Measurements from ENCODE around the gene PLP2.
"Not testable (repeated sequence)": the region's sequence is repeated elsewhere in the genome, so short reads cannot be mapped to it uniquely, and the experiment has no call there.

The PLP2 gene, protein sequence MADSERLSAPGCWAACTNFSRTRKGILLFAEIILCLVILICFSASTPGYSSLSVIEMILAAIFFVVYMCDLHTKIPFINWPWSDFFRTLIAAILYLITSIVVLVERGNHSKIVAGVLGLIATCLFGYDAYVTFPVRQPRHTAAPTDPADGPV

DNA sequence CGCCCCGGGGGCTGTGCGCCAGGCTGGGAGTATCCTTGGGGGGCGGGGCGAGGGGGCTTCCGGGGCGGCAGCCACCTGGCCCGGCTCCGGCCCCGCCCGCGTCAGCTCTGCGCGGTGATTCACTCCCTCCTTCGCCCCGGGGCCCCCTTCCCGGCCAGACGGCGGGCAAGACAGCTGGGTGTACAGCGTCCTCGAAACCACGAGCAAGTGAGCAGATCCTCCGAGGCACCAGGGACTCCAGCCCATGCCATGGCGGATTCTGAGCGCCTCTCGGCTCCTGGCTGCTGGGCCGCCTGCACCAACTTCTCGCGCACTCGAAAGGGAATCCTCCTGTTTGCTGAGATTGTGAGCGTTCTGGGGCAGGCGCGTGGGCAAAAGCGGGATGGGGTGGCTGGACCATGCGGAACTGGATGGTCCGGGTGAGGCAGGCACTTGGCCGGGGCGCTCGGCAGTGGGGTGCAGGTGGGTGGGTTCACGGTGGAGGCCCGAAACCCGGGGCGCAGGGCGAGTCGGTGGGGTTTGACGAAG, at the start of gene PLP2:
PLP2 (plus strand) TSS at position 147 of the 528 bp plus-strand sequence; CDS start at position 250, 103 bp downstream.
- no peak for DNase-seq

DNA sequence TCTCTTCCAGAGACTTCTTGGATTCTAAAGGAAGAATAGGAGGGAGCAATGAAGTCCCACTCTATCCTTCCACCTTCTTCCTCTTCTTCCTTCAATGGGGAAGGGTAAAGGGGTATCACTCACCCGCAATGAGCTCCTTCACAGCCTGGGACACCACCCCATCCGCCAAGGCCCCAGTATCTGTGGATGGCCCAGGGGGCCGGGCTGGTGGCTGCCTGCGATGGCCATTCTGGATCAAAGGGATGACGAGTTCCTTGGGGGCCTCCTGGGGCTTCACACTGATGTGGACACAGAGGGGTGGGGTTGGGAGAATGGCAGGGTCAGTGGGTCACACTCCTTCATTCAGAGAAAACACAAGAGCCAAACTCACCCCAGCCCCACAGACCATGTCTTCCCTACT, 49.2 kb upstream of the PLP2 start:
- no peak for DNase-seq

DNA sequence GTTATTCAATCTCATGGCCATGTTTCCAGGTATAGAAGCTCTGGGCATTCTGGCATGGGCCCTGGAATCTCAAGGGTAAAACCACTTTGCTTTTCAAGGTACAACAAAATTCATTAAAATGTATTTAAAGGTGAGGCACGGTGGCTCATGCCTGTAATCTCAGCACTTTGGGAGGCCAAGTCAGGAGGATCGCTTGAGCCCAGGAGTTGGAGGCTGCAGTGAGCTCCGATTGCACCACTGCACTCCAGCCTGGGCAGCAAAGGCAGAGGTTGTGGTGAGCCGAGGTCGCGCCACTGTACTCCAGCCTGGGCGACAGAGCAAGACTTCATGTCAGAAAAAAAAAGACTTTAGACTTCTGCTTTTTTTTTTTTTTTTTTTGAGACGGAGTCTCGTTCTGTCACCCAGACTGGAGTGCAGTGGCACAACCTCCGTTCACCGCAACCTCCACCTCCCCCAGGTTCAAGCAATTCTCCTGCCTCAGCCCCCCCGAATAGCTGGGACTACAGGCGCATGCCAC, 43.9 kb upstream of the PLP2 start:
- DNase-seq, result not testable (repeated sequence)

DNA sequence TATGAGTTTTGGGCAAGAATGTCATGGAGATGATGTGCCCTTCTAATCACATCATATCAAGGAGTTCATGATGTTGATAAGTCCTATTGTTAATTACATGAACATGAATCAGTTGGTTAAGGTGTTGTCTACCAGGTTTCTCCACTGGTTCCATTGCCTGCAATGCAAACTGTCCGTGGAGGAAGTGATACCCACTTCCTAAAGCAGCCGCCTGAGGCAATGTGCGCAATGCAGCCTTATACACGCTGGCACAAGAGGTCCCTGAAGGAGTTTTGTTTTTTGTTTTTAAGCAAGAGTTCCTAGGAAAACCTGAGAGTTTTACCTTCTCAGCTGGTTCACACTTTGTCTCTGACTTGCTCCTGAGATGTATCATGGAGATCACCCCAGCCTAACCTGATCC, 42.3 kb upstream of the PLP2 start:
- DNase-seq, result no peak

DNA sequence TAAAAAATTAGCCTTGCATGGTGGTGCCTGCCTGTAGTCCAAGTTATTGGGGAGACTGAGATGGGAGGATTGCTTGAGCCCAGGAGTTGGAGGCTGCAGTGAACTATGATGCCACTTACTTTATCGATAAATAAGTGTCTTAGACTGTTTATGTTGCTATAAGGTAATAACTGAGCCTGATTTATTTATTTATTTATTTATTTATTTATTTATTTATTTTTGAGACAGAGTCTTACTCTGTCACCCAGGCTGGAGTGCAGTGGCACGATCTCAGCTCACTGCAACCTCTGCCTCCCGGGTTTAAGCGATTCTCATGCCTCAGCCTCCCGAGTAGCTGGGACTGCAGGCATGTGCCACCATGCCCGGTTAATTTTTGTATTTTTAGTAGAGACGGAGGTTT, 39.4 kb upstream of the PLP2 start:
- not testable (repeated sequence) for DNase-seq

DNA sequence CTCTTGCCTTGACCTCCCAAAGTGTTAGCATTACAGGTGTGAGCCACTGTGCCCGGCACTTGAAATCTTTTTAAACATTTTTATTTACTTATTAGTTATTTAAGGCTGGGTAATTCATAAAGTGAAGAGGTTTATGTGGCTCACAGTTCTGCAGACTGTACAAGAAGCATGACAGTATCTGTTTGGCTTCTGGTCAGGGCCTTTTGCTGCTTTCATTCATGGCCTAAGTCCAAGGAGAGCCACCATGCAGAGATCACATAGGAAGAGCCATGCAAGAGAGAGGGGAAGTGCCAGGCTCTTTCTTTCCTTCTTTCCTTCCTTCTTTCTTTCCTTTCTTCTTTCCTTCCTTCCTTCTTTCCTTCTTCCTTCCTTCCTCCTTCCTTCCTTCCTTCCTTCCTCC, 37.9 kb upstream of the PLP2 start:
- DNase-seq, result no peak

DNA sequence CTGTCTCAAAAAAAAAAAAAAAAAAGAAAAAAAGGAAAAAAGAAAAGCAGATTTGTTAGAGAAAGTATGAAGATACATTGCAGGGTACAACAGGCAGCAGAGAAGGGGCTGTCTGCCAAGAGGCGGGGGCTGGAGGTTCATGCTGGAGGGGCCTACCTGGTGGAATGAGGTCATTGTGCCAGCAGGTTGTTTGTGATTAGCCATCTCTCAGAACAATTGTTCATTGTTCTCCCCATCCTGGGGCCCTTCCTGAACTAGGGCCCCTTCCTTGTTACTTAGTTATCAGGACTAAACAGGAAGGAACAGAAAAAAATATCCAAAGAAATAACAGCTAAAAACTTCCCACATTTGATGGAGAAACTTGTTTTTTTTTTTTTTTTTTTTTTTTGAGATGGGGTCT, 34.2 kb upstream of the PLP2 start:
- no peak for DNase-seq

DNA sequence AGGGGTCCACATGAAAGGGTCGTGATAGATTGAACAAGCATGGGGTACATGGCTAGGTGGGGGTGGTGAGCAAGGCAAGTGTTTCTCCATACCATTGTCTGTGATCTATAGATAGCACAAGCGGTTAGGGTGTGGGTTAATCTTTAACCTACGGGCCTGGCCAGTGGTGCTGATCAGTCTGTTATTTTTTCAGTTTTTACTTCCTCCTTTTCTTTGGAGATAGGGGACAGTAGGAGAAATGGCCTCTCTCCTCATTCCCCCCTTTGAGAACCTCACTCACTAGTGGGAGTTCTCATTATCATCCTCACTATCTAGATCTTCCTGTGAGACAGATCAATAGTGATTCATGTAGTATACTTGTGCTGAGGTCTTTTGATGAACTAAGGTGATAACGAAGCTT, 32.0 kb upstream of the PLP2 start:
- DNase-seq, result no peak

DNA sequence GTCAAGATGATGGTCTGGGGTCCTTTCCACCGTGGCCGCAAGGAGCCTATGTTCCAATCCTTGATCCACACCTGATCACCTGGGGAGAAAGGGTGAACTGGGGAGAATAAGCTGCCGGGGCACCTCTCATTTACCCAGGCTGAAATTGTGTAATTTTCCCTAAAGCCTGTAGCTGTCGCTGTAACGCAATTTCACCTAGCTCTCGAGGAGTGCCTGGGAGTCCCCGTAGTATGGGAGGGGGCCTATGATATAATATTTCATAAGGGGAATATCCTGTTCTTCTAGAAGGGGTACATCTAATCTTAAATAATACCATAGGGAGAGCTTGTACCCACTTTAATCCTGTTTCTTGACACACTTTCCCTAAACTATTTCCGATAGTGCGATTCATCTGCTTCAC, 29.4 kb upstream of the PLP2 start:
- not testable (repeated sequence) for DNase-seq

DNA sequence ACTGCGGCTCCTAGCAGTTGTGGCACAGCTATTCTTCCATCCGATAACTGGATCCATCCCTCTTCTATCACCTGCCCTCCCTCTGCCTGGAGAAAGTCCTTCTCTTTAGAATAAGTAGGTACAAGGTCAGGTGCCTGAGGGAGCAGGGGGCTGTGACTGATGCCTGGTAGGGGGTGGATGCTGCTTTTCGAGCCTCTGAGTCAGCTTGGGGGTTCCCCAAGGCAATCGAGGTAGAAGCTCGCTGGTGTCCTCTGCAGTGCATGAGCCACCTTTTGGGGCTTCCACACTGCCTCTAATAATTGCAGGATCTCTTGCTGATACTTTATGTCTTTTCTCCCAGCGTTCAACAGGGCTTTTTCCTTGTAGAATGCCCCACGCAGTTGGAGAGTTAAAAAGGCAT, 28.5 kb upstream of the PLP2 start:
- not testable (repeated sequence) for DNase-seq

DNA sequence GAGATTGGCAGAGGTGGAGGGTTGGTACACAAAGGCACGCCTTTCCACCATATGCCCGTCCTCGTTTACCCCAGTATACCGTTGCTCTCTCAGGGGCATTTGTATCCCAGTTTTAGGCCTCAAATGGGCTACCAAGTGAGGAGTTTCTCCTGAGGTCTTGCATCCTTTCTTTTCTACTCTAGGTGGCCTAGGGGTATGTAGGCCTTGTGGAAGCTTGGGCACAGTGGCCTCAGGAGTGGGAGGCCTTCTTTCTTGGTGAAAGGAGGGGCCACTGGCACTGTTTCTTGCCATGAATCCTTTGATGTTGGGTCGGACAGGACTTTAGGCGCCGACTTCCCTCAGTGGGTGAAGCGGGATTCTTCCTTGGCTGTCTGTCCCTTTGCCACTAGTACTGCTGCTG, 24.4 kb upstream of the PLP2 start:
- DNase-seq, result no peak

DNA sequence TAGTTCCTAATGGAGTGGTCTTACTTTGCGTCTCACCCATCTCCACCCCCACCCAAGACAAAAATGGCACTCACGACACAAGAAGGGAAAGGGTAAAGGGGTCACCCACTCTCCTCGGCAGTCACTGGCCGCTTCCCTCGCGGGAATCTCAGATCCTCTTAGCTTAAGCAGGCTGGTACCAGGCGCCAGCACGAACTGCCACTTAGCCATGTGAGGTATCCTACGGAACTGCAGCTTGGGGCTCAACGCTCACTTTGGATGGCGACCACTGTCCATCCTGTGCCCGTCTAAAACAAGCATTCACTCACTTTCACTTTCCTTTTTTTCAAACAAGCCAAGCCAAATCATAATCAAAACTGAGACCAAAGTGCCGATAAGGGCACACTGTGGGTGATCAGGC, 23.8 kb upstream of the PLP2 start:
- DNase-seq, result no peak

DNA sequence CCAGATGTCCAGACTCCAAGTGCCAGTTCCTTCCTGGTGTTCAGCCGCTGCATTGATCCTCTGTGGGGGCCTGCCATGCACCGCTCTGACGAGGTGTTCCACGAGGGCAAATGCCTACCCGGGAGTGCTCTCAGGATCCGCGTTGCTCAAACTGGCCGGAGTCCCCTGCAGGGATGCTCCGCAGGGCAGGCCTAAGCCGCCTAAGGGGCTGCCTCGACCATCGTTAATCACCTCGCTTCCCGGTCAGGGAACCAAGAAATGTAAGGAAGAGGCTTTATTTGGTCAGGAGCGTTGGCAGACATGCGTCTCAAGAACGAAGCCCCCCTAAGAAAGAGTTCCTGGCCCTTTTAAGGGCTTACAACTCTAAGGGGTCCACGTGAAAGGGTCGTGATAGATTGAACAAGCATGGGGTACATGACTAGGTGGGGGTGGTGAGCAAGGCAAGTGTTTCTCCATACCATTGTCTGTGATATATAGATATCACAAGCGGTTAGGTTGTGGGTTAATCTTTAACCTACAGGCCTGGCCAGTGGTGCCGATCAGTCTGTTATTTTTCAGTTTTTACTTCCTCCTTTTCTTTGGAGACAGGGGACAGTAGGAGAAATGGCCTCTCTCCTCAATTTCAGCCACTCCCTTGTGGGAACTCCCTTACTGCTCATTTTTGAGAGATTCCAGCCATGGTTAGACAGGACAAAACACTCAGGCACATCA, 23.2 kb upstream of the PLP2 start:
- DNase-seq, result not testable (repeated sequence)

DNA sequence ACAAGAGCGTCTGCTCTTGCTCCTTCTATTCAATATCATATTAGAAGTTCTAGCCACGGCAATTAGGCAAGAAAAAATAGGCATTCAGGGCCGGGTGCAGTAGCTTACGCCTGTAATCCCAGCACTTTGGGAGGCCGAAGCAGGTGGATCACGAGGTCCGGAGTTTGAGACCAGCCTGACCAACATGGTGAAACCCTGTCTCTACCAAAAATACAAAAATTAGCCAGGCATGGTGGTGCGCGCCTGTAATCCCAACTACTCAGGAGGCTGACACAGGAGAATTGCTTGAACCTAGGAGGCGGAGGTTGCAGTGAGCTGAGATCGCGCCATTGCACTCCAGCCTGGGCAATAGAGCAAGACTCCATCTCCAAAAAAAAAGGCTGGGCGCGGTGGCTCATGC, 22.4 kb upstream of the PLP2 start:
- DNase-seq, result not testable (repeated sequence)

DNA sequence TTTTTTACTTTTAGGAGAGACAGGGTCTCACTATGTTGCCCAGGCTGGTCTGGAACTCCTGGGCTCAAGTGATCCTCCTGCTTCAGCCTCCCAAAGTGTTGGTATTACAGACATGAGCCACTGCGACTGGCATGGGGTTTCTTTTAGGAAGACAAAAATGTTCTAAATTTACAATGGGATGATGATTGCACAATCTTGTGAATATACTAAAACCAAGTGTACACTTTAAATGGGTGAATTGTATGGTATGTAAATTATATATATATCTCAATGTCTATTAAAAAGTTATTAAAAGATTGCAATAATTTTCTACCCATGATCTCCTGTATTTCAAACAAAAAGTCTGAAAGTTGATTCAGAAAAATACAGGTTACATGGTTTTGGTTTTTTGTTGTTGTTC, 18.2 kb upstream of the PLP2 start:
- no peak for DNase-seq

DNA sequence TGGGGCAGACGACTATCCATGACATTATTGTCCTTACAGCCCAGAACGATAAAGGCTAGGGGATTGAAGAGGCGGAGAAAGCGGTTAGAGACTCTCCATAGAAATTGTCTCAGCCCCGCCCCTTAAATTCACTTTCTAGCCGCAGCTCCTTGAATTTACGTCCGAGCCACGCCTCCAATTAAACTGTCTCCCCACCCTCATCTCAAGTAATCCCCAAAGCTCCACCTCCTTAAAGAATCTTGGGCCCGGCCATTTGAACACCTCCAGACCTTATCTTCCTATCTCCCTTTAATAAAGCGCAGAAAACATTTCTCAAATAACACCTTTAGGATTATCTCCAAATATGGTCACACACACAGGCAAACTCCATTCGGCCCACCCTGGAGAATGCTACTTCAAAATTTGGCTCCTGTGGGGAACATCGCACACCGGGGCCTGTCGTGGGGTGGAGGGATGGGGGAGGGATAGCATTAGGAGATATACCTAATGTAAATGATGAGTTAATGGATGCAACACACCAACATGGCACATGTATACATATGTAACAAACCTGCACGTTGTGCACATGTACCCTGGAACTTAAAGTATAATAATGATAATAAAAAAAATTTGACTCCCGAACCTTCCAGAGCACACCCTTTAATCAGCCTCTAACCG, 16.3 kb upstream of the PLP2 start:
- DNase-seq, result no peak

DNA sequence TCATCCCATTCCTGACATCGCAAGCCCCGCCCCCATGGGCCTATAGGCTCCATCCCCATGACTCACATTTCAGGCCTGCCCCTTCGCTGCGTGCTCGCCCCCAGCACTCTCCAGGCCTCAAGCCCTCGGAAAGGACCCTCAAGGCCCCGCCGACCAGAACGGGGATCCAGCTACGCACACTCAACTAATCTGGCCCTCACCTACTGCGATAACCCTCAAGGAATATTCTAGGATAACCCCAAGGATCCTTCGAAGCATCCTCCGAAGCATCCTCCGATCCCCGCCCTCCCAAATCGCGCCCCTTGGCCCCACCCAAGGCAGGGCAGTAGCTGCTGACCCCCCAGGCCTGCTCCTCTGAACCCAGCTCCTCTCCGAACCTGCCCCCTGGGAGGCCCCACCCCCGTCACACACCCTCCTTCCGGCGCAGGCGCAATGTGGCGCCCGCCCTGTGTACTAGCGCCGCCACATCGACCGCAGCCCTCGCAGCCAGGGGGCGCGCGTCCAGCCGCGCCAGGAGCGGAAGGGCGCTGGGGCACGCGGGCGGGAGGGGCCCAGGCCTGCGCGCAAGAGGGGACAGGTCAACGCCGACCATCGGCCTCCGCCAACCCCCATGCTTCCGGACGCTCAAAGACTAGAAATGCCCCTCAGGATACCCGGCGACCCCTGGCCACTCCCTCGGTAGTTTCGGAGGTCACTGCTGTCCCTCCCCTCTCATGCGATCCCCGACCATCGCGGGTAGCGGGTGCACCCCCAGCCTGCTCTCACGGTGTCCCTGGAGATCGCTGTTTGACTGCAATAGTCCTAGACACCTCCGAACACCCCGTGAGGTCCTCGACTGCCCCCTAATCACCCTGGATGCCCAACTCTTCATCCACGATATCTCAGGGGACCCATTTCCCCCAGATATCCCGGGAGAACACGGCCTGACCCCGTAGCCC, 15.5 kb upstream of the PLP2 start:
- DNase-seq, result peak; percentile 87

DNA sequence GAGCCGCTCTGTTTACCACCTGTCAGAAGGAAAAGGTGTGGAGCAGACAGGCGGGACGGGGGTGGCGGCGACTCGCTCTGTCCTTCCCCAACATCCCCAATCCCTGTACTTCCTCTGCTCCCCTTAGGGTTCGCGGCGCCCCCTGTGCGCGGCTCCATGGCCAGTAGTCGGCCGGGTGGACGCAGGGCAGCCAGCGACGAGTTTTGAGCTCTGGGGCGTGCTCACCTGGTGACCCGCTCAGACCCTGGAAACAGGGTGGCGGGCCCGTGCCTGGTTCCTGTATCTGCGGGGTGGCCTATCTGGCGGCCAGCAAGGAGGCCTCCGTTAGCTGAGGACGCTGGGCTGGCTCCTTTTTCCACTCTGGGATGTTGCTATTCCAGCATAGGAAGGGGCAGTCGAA, 14.5 kb upstream of the PLP2 start:
- no peak for DNase-seq

DNA sequence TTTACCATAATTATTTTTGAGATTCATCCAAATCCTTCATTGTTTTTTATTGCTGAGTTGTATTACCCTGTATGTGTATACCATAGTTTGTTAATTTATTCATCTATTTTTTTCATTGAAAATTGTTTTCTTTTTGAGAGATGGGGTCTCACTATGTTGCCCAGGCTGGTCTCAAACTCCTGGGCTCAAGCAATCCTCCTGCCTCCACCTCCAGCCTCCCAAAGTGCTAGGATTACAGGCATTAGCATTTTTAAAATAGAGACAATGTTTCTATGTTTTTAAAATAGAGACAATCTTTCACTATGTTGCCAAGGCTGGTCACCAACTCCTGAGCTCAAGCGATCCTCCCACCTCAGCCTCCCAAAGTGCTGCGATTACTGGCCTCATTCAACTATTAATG, 10.8 kb upstream of the PLP2 start:
- DNase-seq, result no peak

DNA sequence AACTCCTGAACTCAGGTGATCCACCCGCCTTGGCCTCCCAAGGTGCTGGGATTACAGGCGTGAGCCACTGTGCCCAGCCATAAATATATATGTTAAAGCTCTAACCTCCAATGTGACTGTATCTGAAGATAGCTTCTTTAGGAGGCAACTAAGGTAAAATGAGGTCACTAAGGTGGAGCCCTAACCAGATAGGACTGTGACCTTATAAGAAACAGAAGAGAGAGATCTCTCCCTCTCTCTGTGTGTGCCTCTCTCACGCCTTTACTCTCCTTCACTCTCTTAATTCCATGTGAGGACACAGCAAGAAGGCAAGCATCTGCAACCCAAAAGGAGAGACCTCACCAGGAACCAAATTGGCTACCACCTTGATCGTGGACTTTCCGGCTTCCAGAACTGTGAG, 10.1 kb upstream of the PLP2 start:
- no peak for DNase-seq

DNA sequence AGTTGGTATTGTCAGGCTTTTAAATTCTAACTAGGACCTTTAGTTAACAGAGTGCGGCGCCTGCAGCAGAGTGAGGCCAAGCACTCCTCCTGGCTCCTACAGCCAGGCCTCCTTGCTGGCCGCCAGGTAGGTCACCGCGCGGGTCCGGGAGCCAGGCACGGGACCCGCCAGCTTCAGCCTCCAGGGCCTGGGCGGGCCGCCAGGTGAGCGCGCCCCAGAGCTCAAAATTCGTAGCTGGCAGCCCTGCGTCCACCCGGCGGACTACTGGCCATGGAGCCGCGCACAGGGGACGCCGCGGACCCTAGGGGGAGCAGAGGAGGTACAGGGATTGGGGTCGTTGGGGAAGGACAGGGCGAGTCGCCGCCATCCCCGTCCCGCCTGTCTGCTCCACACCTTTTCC, 9.1 kb upstream of the PLP2 start, which contains the start of gene MAGIX:
MAGIX (plus strand) TSS at position 139 of the 400 bp plus-strand sequence; CDS start at position 271, 132 bp downstream.
- no peak for DNase-seq

DNA sequence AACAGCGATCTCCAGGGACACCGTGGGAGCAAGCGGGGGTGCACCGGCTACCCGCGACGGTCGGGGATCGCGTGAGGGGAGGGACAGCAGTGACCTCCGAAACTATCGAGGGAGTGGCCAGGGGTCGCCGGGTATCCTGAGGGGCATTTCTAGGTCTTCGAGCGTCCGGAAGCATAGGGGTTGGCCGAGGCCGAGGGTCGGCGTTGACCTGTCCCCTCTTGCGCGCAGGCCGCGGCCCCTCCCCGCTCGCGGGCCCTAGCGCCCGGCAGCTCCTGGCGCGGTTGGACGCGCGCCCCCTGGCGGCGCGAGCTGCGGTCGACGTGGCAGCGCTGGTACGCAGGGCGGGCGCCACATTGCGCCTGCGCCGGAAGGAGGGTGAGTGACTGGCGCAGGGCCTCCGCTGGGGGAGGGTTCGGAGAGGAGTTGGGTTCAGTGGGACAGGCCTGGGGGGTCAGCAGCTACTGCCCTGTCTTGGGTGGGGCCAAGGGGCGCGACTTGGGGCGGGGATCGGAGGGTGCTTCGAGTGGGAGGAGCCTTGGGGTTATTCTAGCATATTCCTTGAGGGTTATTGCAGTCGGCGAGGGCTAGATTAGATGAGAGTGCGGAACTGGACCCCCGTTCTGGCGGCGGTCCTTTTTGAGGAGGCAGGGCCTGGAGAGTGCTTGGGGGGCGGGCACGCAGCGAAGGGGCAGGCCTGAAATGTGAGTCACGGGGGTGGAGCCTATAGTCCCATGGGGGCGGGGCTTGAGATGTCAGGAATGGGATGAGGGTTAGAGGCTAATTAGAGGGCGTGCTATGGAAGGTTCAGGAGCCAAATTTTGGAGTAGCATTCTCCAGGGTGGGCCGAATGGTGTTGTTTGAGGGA, 7.9 kb upstream of the PLP2 start:
- DNase-seq, result peak; percentile 84
